ENCODE measurements around the gene LYST.
"Not testable (repeated sequence)": the region's sequence is repeated elsewhere in the genome, so short reads cannot be mapped to it uniquely, and the experiment has no call there.

LYST gene

DNA sequence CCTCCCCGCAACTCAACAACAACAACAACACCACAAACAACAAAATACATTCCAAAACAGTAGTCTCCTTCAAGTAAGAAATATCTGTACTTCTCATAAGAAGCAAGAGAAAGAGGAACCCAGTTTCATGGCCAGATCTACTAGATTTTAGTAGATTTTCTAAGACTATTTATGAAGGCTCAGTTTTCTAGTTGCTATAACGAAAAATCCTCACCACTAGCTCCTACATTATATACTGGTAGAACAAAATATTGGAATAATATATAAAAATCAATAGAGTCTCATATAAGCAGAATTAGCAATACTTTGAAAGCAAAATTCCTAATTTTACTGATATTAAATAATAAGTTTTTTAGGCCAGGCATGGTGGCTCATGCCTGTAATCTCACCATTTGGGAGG lies 86.9 kb downstream of the LYST start:
- no peak overlapping the region for H3K9ac ChIP-seq (ENCODE audit: low read depth, low read length)
- peaks cover 26% of the 10 kb centered on the region for H3K4me1 ChIP-seq (ENCODE audit: control insufficient read depth, insufficient read depth, low read length)
- H3K4me2 ChIP-seq (ENCODE audit: low read length) = no peak overlapping the region
- no peaks in the 10 kb centered on the region for H3K9me3 ChIP-seq (replicated peaks; ENCODE audit: low read length)
- no peaks in the 10 kb centered on the region for H3K27me3 ChIP-seq (ENCODE audit: control insufficient read depth, insufficient read depth, low read length)
- no peak overlapping the region for H3K4me3 ChIP-seq (ENCODE audit: low read length)
- H3K36me3 ChIP-seq (ENCODE audit: insufficient read depth, low read length) = peaks cover 15% of the 10 kb centered on the region

DNA sequence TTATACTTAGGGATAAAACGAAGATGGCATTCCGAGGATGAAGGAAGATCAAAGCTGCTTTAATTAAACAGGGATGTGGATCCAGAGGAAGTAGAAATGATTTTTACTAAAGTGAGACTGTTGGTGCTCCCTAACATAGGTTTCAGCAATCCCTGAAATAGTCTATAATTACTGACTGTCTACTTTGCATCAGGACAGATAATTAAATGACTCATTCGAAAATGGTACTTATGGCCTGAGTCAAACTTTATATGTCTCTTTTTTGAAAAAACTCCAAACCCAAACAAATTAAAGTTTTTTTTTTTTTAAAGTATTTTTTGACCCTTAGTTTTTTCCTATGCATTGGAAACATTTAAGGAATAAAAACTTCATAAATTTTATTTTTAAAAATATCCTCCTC lies 90.3 kb downstream of the LYST start:
- Histone ChIP-seq H3K4me3 (ENCODE audit: low read length) (no peak overlapping the region), H3K4me1 (ENCODE audit: control insufficient read depth, insufficient read depth, low read length) (peaks cover 14% of the 10 kb centered on the region), H3K4me2 (ENCODE audit: low read length) (no peak overlapping the region), H3K36me3 (ENCODE audit: insufficient read depth, low read length) (peaks cover 19% of the 10 kb centered on the region), H3K9me3 (replicated peaks; ENCODE audit: low read length) (no peaks in the 10 kb centered on the region), H3K27me3 (ENCODE audit: control insufficient read depth, insufficient read depth, low read length) (no peaks in the 10 kb centered on the region), H3K9ac (ENCODE audit: low read depth, low read length) (no peak overlapping the region)

- Histone ChIP-seq H3K27me3 (ENCODE audit: control insufficient read depth, insufficient read depth, low read length) (no peaks in the 10 kb centered on the region), H3K9ac (ENCODE audit: low read depth, low read length) (no peak overlapping the region), H3K9me3 (replicated peaks; ENCODE audit: low read length) (no peaks in the 10 kb centered on the region), H3K4me3 (ENCODE audit: low read length) (no peak overlapping the region), H3K36me3 (ENCODE audit: insufficient read depth, low read length) (peaks cover 19% of the 10 kb centered on the region), H3K4me1 (ENCODE audit: control insufficient read depth, insufficient read depth, low read length) (peaks cover 14% of the 10 kb centered on the region), H3K4me2 (ENCODE audit: low read length) (no peak overlapping the region)
Observed at GRCh38 chr1:235775246-235775860, 91.4 kb downstream of the LYST start.

GRCh38 chr1:235767795-235768194 lies 98.9 kb downstream of the LYST start:
- Histone ChIP-seq H3K4me3 (ENCODE audit: low read length) (no peak overlapping the region), H3K27me3 (ENCODE audit: control insufficient read depth, insufficient read depth, low read length) (no peaks in the 10 kb centered on the region), H3K9ac (ENCODE audit: low read depth, low read length) (no peak overlapping the region), H3K36me3 (ENCODE audit: insufficient read depth, low read length) (peaks cover 24% of the 10 kb centered on the region), H3K4me2 (ENCODE audit: low read length) (no peak overlapping the region), H3K9me3 (replicated peaks; ENCODE audit: low read length) (no peaks in the 10 kb centered on the region), H3K4me1 (ENCODE audit: control insufficient read depth, insufficient read depth, low read length) (no peaks in the 10 kb centered on the region)

- no peak overlapping the region for H3K4me2 ChIP-seq (ENCODE audit: low read length)
- no peak overlapping the region for H3K9ac ChIP-seq (ENCODE audit: low read depth, low read length)
- H3K27me3 ChIP-seq (ENCODE audit: control insufficient read depth, insufficient read depth, low read length) = no peaks in the 10 kb centered on the region
- no peaks in the 10 kb centered on the region for H3K9me3 ChIP-seq (replicated peaks; ENCODE audit: low read length)
- no peaks in the 10 kb centered on the region for H3K4me1 ChIP-seq (ENCODE audit: control insufficient read depth, insufficient read depth, low read length)
- H3K4me3 ChIP-seq (ENCODE audit: low read length) = no peak overlapping the region
- peaks cover 24% of the 10 kb centered on the region for H3K36me3 ChIP-seq (ENCODE audit: insufficient read depth, low read length)
Observed at GRCh38 chr1:235766794-235767285, 99.9 kb downstream of the LYST start.

- H3K4me2 ChIP-seq (ENCODE audit: low read length) = no peak overlapping the region
- H3K36me3 ChIP-seq (ENCODE audit: insufficient read depth, low read length) = peaks cover 34% of the 10 kb centered on the region
- no peaks in the 10 kb centered on the region for H3K27me3 ChIP-seq (ENCODE audit: control insufficient read depth, insufficient read depth, low read length)
- no peaks in the 10 kb centered on the region for H3K9me3 ChIP-seq (replicated peaks; ENCODE audit: low read length)
- no peak overlapping the region for H3K9ac ChIP-seq (ENCODE audit: low read depth, low read length)
- no peaks in the 10 kb centered on the region for H3K4me1 ChIP-seq (ENCODE audit: control insufficient read depth, insufficient read depth, low read length)
- H3K4me3 ChIP-seq (ENCODE audit: low read length) = no peak overlapping the region
Observed at GRCh38 chr1:235763962-235764361, 102.7 kb downstream of the LYST start.

GRCh38 chr1:235759336-235759735 lies 107.4 kb downstream of the LYST start:
- Histone ChIP-seq H3K4me2 (ENCODE audit: low read length) (no peak overlapping the region), H3K9ac (ENCODE audit: low read depth, low read length) (no peak overlapping the region), H3K4me3 (ENCODE audit: low read length) (no peak overlapping the region), H3K27me3 (ENCODE audit: control insufficient read depth, insufficient read depth, low read length) (no peaks in the 10 kb centered on the region), H3K9me3 (replicated peaks; ENCODE audit: low read length) (no peaks in the 10 kb centered on the region), H3K36me3 (ENCODE audit: insufficient read depth, low read length) (peaks cover 23% of the 10 kb centered on the region), H3K4me1 (ENCODE audit: control insufficient read depth, insufficient read depth, low read length) (no peaks in the 10 kb centered on the region)

DNA sequence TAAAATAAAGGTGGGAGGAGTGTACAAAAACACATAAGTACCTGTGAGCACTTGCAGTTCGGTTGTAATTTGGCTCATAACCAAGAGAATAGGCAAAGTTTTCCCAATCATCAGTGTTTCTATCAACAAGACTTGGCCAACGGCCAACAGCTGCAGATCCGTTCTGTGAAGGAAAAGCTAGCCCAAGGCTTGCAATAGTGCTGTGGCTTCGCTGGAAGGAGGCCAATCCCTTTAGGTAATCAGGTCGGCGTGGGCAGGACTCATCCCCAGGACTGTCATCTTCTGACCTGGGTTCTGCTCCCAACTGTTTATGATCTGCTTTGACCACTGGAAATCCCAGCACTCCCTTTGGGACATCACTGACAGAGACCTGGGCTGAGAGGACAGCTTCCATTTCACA lies 107.8 kb downstream of the LYST start:
- H3K4me3 ChIP-seq (ENCODE audit: low read length) = no peak overlapping the region
- H3K4me2 ChIP-seq (ENCODE audit: low read length) = no peak overlapping the region
- H3K4me1 ChIP-seq (ENCODE audit: control insufficient read depth, insufficient read depth, low read length) = no peaks in the 10 kb centered on the region
- no peaks in the 10 kb centered on the region for H3K9me3 ChIP-seq (replicated peaks; ENCODE audit: low read length)
- H3K36me3 ChIP-seq (ENCODE audit: insufficient read depth, low read length) = peaks cover 24% of the 10 kb centered on the region
- no peak overlapping the region for H3K9ac ChIP-seq (ENCODE audit: low read depth, low read length)
- H3K27me3 ChIP-seq (ENCODE audit: control insufficient read depth, insufficient read depth, low read length) = no peaks in the 10 kb centered on the region

DNA sequence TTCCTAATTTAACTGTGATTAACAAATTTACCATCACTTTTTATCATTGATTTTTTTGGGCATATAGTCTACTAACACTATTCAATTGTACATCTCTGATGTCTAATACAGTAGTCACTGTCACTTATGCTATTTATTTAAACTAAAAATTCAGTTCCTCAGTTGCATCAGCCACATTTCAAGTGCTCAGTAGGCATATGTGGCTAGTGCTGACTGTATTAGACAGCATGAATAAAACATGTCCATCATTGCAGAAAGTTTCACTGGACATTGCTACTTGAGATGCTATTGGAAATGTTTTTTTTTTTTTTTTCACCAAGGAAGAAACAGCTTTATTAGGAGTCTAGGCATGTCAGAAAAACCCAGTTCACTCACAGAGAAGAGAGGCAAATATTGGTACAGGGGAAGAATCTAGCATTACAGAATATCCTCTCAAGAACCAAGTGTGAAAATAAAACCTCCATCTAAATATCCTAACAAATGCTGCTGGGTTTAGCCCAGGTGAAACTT lies 109.1 kb downstream of the LYST start:
- Histone ChIP-seq H3K36me3 (ENCODE audit: insufficient read depth, low read length) (peaks cover 24% of the 10 kb centered on the region), H3K9ac (ENCODE audit: low read depth, low read length) (no peak overlapping the region), H3K4me3 (ENCODE audit: low read length) (no peak overlapping the region), H3K4me2 (ENCODE audit: low read length) (no peak overlapping the region), H3K4me1 (ENCODE audit: control insufficient read depth, insufficient read depth, low read length) (no peaks in the 10 kb centered on the region), H3K27me3 (ENCODE audit: control insufficient read depth, insufficient read depth, low read length) (no peaks in the 10 kb centered on the region), H3K9me3 (replicated peaks; ENCODE audit: low read length) (no peaks in the 10 kb centered on the region)

- not testable (repeated sequence) for H3K27me3 ChIP-seq (ENCODE audit: control insufficient read depth, insufficient read depth, low read length); H3K9ac ChIP-seq (ENCODE audit: low read depth, low read length); H3K9me3 ChIP-seq (replicated peaks; ENCODE audit: low read length); H3K4me1 ChIP-seq (ENCODE audit: control insufficient read depth, insufficient read depth, low read length); H3K4me3 ChIP-seq (ENCODE audit: low read length); H3K4me2 ChIP-seq (ENCODE audit: low read length)
- peaks cover 33% of the 10 kb centered on the region for H3K36me3 ChIP-seq (ENCODE audit: insufficient read depth, low read length)
Observed at GRCh38 chr1:235754186-235754585, 112.5 kb downstream of the LYST start.

DNA sequence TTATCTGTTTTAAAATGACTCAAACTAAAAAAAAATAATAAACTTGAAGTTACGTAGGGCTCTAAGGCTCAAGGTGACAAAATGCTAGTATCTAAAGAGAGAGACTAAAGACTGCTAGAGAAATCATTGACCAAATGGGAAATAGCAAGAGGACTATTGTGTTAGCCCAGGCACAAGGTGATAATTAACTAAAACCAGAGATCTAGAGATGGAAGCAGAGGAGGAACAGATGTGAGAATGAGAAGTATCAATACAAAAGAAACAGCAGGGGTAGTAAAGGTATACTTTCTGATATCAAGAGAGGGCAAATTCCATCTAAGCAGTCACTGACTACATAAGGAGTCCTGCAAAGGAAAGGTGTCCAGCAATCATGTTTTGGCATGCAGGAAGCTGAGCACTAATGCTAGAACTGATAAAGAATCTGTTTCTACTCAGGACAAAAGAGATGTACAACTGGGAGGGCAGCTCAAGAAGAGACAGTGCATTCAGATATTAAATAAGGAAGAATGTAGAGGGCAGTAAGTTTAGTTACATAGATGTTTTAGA lies 116.9 kb downstream of the LYST start:
- peaks cover 13% of the 10 kb centered on the region for H3K4me1 ChIP-seq (ENCODE audit: control insufficient read depth, insufficient read depth, low read length)
- no peak overlapping the region for H3K4me3 ChIP-seq (ENCODE audit: low read length)
- no peak overlapping the region for H3K4me2 ChIP-seq (ENCODE audit: low read length)
- H3K9ac ChIP-seq (ENCODE audit: low read depth, low read length) = no peak overlapping the region
- peaks cover 39% of the 10 kb centered on the region for H3K36me3 ChIP-seq (ENCODE audit: insufficient read depth, low read length)
- no peaks in the 10 kb centered on the region for H3K9me3 ChIP-seq (replicated peaks; ENCODE audit: low read length)
- H3K27me3 ChIP-seq (ENCODE audit: control insufficient read depth, insufficient read depth, low read length) = no peaks in the 10 kb centered on the region

GRCh38 chr1:235748747-235749146 lies 118.0 kb downstream of the LYST start:
- Histone ChIP-seq H3K27me3 (ENCODE audit: control insufficient read depth, insufficient read depth, low read length) (no peaks in the 10 kb centered on the region), H3K36me3 (ENCODE audit: insufficient read depth, low read length) (peaks cover 34% of the 10 kb centered on the region)

More at GRCh38 chr1:235748747-235749146, 118.0 kb downstream of the LYST start:
- Histone ChIP-seq H3K4me1 (ENCODE audit: control insufficient read depth, insufficient read depth, low read length) (peaks cover 14% of the 10 kb centered on the region), H3K9ac (ENCODE audit: low read depth, low read length) (no peak overlapping the region), H3K4me2 (ENCODE audit: low read length) (no peak overlapping the region), H3K9me3 (replicated peaks; ENCODE audit: low read length) (no peaks in the 10 kb centered on the region), H3K4me3 (ENCODE audit: low read length) (no peak overlapping the region)

Measured in skeletal muscle satellite cell (primary cell).